Measurements from ENCODE around the gene GNAT3. TPM values are rescaled to one million over a fixed set of nuclear protein-coding genes. Genes with fewer than 3 reads are reported as not detected.

Gene GNAT3
- total RNA-seq, 1 donor from 2014 or later, result not detected

- H3K4me1 Mint-ChIP-seq (ENCODE audit: low read depth), result no peaks in the 10 kb centered on the region
- H3K4me3 Mint-ChIP-seq (ENCODE audit: low read depth), result no peak overlapping the region
- H3K36me3 Mint-ChIP-seq (ENCODE audit: low read depth), result no peaks in the 10 kb centered on the region
- no peaks in the 10 kb centered on the region for H3K27me3 Mint-ChIP-seq (ENCODE audit: low read depth)
- no peak overlapping the region for H3K27ac Mint-ChIP-seq
- intact Hi-C loops (cut with micrococcal nuclease), result no loop called here
- DNase-seq (ENCODE audit: low spot score), result no peak
- no peaks in the 10 kb centered on the region for H3K9me3 Mint-ChIP-seq
Measured at GRCh38 chr7:80496586-80496985, 15.3 kb downstream of the GNAT3 start.

- intact Hi-C loops (cut with micrococcal nuclease), result no loop called here
- Mint-ChIP-seq H3K27me3 (ENCODE audit: low read depth) (no peaks in the 10 kb centered on the region), H3K27ac (no peak overlapping the region), H3K4me3 (ENCODE audit: low read depth) (no peak overlapping the region), H3K4me1 (ENCODE audit: low read depth) (no peaks in the 10 kb centered on the region), H3K36me3 (ENCODE audit: low read depth) (no peaks in the 10 kb centered on the region), H3K9me3 (no peaks in the 10 kb centered on the region)
- DNase-seq (ENCODE audit: low spot score), result no peak
Measured at GRCh38 chr7:80493121-80493849, 18.6 kb downstream of the GNAT3 start.

- H3K36me3 Mint-ChIP-seq (ENCODE audit: low read depth), result no peaks in the 10 kb centered on the region
Measured at GRCh38 chr7:80491462-80491861, 20.4 kb downstream of the GNAT3 start.

GRCh38 chr7:80488851-80489370 lies 23.0 kb downstream of the GNAT3 start:
- Mint-ChIP-seq H3K27ac (no peak overlapping the region), H3K27me3 (ENCODE audit: low read depth) (no peaks in the 10 kb centered on the region), H3K36me3 (ENCODE audit: low read depth) (no peaks in the 10 kb centered on the region), H3K9me3 (no peaks in the 10 kb centered on the region), H3K4me1 (ENCODE audit: low read depth) (no peaks in the 10 kb centered on the region), H3K4me3 (ENCODE audit: low read depth) (no peak overlapping the region)
- no peak for DNase-seq (ENCODE audit: low spot score)
- intact Hi-C loops (cut with micrococcal nuclease), result no loop called here

More at GRCh38 chr7:80491462-80491861, 20.4 kb downstream of the GNAT3 start:
- Mint-ChIP-seq H3K9me3 (no peaks in the 10 kb centered on the region), H3K27me3 (ENCODE audit: low read depth) (no peaks in the 10 kb centered on the region), H3K4me3 (ENCODE audit: low read depth) (no peak overlapping the region), H3K27ac (no peak overlapping the region), H3K4me1 (ENCODE audit: low read depth) (no peaks in the 10 kb centered on the region)
- DNase-seq (ENCODE audit: low spot score), result no peak
- intact Hi-C loops (cut with micrococcal nuclease), result no loop called here

- intact Hi-C loops (cut with micrococcal nuclease), result no loop called here
- Mint-ChIP-seq H3K4me3 (ENCODE audit: low read depth) (no peak overlapping the region), H3K9me3 (no peaks in the 10 kb centered on the region), H3K4me1 (ENCODE audit: low read depth) (no peaks in the 10 kb centered on the region), H3K27ac (no peak overlapping the region), H3K27me3 (ENCODE audit: low read depth) (no peaks in the 10 kb centered on the region), H3K36me3 (ENCODE audit: low read depth) (no peaks in the 10 kb centered on the region)
- DNase-seq (ENCODE audit: low spot score), result no peak
Measured at GRCh38 chr7:80488406-80488805, 23.5 kb downstream of the GNAT3 start.

- no peak for DNase-seq (ENCODE audit: low spot score)
- H3K36me3 Mint-ChIP-seq (ENCODE audit: low read depth), result no peaks in the 10 kb centered on the region
- no peak overlapping the region for H3K27ac Mint-ChIP-seq
- H3K9me3 Mint-ChIP-seq, result no peaks in the 10 kb centered on the region
- H3K27me3 Mint-ChIP-seq (ENCODE audit: low read depth), result no peaks in the 10 kb centered on the region
- no peak overlapping the region for H3K4me3 Mint-ChIP-seq (ENCODE audit: low read depth)
- no peaks in the 10 kb centered on the region for H3K4me1 Mint-ChIP-seq (ENCODE audit: low read depth)
- intact Hi-C loops (cut with micrococcal nuclease), result no loop called here
Measured at GRCh38 chr7:80485721-80486120, 26.1 kb downstream of the GNAT3 start.

- no peaks in the 10 kb centered on the region for H3K9me3 Mint-ChIP-seq
Measured at GRCh38 chr7:80482950-80483349, 28.9 kb downstream of the GNAT3 start.

GRCh38 chr7:80481196-80481884 lies 30.5 kb downstream of the GNAT3 start:
- Mint-ChIP-seq H3K4me3 (ENCODE audit: low read depth) (no peak overlapping the region), H3K9me3 (no peaks in the 10 kb centered on the region), H3K27ac (no peak overlapping the region), H3K4me1 (ENCODE audit: low read depth) (no peaks in the 10 kb centered on the region), H3K27me3 (ENCODE audit: low read depth) (no peaks in the 10 kb centered on the region), H3K36me3 (ENCODE audit: low read depth) (no peaks in the 10 kb centered on the region)
- intact Hi-C loops (cut with micrococcal nuclease), result no loop called here
- no peak for DNase-seq (ENCODE audit: low spot score)

More at GRCh38 chr7:80482950-80483349, 28.9 kb downstream of the GNAT3 start:
- Mint-ChIP-seq H3K4me1 (ENCODE audit: low read depth) (no peaks in the 10 kb centered on the region), H3K27me3 (ENCODE audit: low read depth) (no peaks in the 10 kb centered on the region), H3K36me3 (ENCODE audit: low read depth) (no peaks in the 10 kb centered on the region), H3K27ac (no peak overlapping the region), H3K4me3 (ENCODE audit: low read depth) (no peak overlapping the region)
- intact Hi-C loops (cut with micrococcal nuclease), result no loop called here
- DNase-seq (ENCODE audit: low spot score), result no peak

GRCh38 chr7:80480566-80480965 lies 31.3 kb downstream of the GNAT3 start:
- Mint-ChIP-seq H3K4me1 (ENCODE audit: low read depth) (no peaks in the 10 kb centered on the region), H3K4me3 (ENCODE audit: low read depth) (no peak overlapping the region), H3K9me3 (no peaks in the 10 kb centered on the region), H3K27ac (no peak overlapping the region), H3K36me3 (ENCODE audit: low read depth) (no peaks in the 10 kb centered on the region), H3K27me3 (ENCODE audit: low read depth) (no peaks in the 10 kb centered on the region)
- intact Hi-C loops (cut with micrococcal nuclease), result no loop called here
- no peak for DNase-seq (ENCODE audit: low spot score)

- Mint-ChIP-seq H3K27ac (no peak overlapping the region), H3K36me3 (ENCODE audit: low read depth) (no peaks in the 10 kb centered on the region), H3K9me3 (no peaks in the 10 kb centered on the region), H3K4me1 (ENCODE audit: low read depth) (no peaks in the 10 kb centered on the region), H3K27me3 (ENCODE audit: low read depth) (no peaks in the 10 kb centered on the region), H3K4me3 (ENCODE audit: low read depth) (no peak overlapping the region)
- DNase-seq (ENCODE audit: low spot score), result no peak
- intact Hi-C loops (cut with micrococcal nuclease), result no loop called here
Measured at GRCh38 chr7:80478683-80479082, 33.2 kb downstream of the GNAT3 start.

- no peak overlapping the region for H3K4me3 Mint-ChIP-seq (ENCODE audit: low read depth)
- H3K27me3 Mint-ChIP-seq (ENCODE audit: low read depth), result no peaks in the 10 kb centered on the region
- no peaks in the 10 kb centered on the region for H3K9me3 Mint-ChIP-seq
- DNase-seq (ENCODE audit: low spot score), result no peak
- no peaks in the 10 kb centered on the region for H3K36me3 Mint-ChIP-seq (ENCODE audit: low read depth)
- no peak overlapping the region for H3K27ac Mint-ChIP-seq
- intact Hi-C loops (cut with micrococcal nuclease), result no loop called here
- H3K4me1 Mint-ChIP-seq (ENCODE audit: low read depth), result no peaks in the 10 kb centered on the region
Measured at GRCh38 chr7:80476035-80476434, 35.8 kb downstream of the GNAT3 start.

GRCh38 chr7:80475383-80475782 lies 36.5 kb downstream of the GNAT3 start:
- H3K36me3 Mint-ChIP-seq (ENCODE audit: low read depth), result no peaks in the 10 kb centered on the region
- H3K9me3 Mint-ChIP-seq, result no peaks in the 10 kb centered on the region
- H3K27ac Mint-ChIP-seq, result no peak overlapping the region
- H3K4me3 Mint-ChIP-seq (ENCODE audit: low read depth), result no peak overlapping the region
- no peaks in the 10 kb centered on the region for H3K4me1 Mint-ChIP-seq (ENCODE audit: low read depth)
- no peak for DNase-seq (ENCODE audit: low spot score)
- intact Hi-C loops (cut with micrococcal nuclease), result no loop called here
- H3K27me3 Mint-ChIP-seq (ENCODE audit: low read depth), result no peaks in the 10 kb centered on the region

GRCh38 chr7:80473751-80474150 lies 38.1 kb downstream of the GNAT3 start:
- Mint-ChIP-seq H3K4me3 (ENCODE audit: low read depth) (no peak overlapping the region), H3K27ac (no peak overlapping the region), H3K4me1 (ENCODE audit: low read depth) (no peaks in the 10 kb centered on the region), H3K27me3 (ENCODE audit: low read depth) (no peaks in the 10 kb centered on the region), H3K9me3 (no peaks in the 10 kb centered on the region), H3K36me3 (ENCODE audit: low read depth) (no peaks in the 10 kb centered on the region)
- intact Hi-C loops (cut with micrococcal nuclease), result no loop called here
- no peak for DNase-seq (ENCODE audit: low spot score)

Measured in activated T-helper 2 cell treated with anti-CD3 and anti-CD28 coated beads, Interferon-gamma antibody, Interleukin-2, Interleukin-4, amounts not matched to agents 10 μg/mL and 5 μg/mL and 100 μg/mL, durations not matched to agents 14 hours and 24 hours and 36 hours (primary cell).